Mesothelial cell of epicardium (in vitro differentiated cells): ENCODE data around the gene STK32A. TPM values are rescaled to one million over a fixed set of nuclear protein-coding genes. Genes with fewer than 3 reads are reported as not detected.

Source experiments
- DNase-seq, 2 experiments: peaks; one replicate each; pipeline ENCODE4 v3.0.0; 2021; ENCODE audit warnings: low spot score in 2 of 2; ENCODE audit not compliant: unreplicated experiment in 2 of 2
- H3K27ac Mint-ChIP-seq: 2 replicates; pipeline ENCODE4 v1.8.0; 2021; ENCODE audit warnings: mixed read lengths
- H3K27me3 Mint-ChIP-seq: 2 replicates; pipeline ENCODE4 v1.8.0; 2021; ENCODE audit warnings: low read depth, mixed read lengths
- H3K36me3 Mint-ChIP-seq: 2 replicates; pipeline ENCODE4 v1.8.0; 2021; ENCODE audit warnings: mixed read lengths
- H3K4me1 Mint-ChIP-seq: 2 replicates; pipeline ENCODE4 v1.8.0; 2021; ENCODE audit warnings: mixed read lengths
- H3K4me3 Mint-ChIP-seq: 2 replicates; pipeline ENCODE4 v1.8.0; 2021; ENCODE audit warnings: mild to moderate bottlenecking, moderate library complexity, mixed read lengths
- H3K9me3 Mint-ChIP-seq: 2 replicates; pipeline ENCODE4 v1.8.0; 2021; ENCODE audit warnings: mixed read lengths
- CTCF ChIP-seq: fragments of 200-600 bp; sonication (generic); IDR thresholded peaks from one replicate; pipeline ENCODE4 v1.5.0; 2021; ENCODE audit warnings: antibody characterized with exemption; ENCODE audit not compliant: unreplicated experiment
- total RNA-seq: library from RNA; stranded (reverse); gene quantifications from 3 replicates; pipeline ENCODE4 v1.2.1, GENCODE V29; 2021

Gene STK32A
- 3.3 to 6.3 TPM (median 3.5 TPM) in 3 replicates for total RNA-seq

- DNase-seq, result peak; percentile 37 to 63
- Mint-ChIP-seq H3K27me3 (peaks cover 71% of the 10 kb centered on the region), H3K36me3 (no peaks in the 10 kb centered on the region), H3K27ac (no peak within 1 kb of the TSS), H3K9me3 (peaks cover 6% of the 10 kb centered on the region), H3K4me1 (peaks cover 5% of the 10 kb centered on the region), H3K4me3 (peak within 1 kb of the TSS; percentile 69)
- no peak for TF ChIP-seq CTCF
Measured at GRCh38 chr5:147234825-147235635, at the start of gene STK32A. STK32A (plus strand) TSS chr5:147235026; CDS start chr5:147239635, 4,609 bp downstream.

- no peak for TF ChIP-seq CTCF
- H3K4me3 Mint-ChIP-seq, result no peak overlapping the region
- peaks cover 18% of the 10 kb centered on the region for H3K4me1 Mint-ChIP-seq
- H3K27me3 Mint-ChIP-seq, result no peaks in the 10 kb centered on the region
- no peaks in the 10 kb centered on the region for H3K36me3 Mint-ChIP-seq
- DNase-seq, result no peak
- peak overlapping the region; percentile 86 for H3K27ac Mint-ChIP-seq
- H3K9me3 Mint-ChIP-seq, result no peaks in the 10 kb centered on the region
Measured at GRCh38 chr5:147187099-147187540, 47.7 kb upstream of the STK32A start.

GRCh38 chr5:147188200-147189108, 46.4 kb upstream of the STK32A start:
- Mint-ChIP-seq H3K9me3 (no peaks in the 10 kb centered on the region), H3K4me3 (peak overlapping the region; percentile 23), H3K27ac (peak overlapping the region; percentile 60), H3K27me3 (no peaks in the 10 kb centered on the region), H3K36me3 (no peaks in the 10 kb centered on the region), H3K4me1 (peaks cover 18% of the 10 kb centered on the region)
- peak; percentile 97 for TF ChIP-seq CTCF
- peak; percentile 20 to 56 for DNase-seq

- Mint-ChIP-seq H3K4me3 (no peak overlapping the region), H3K4me1 (peaks cover 18% of the 10 kb centered on the region), H3K27me3 (no peaks in the 10 kb centered on the region), H3K9me3 (no peaks in the 10 kb centered on the region), H3K27ac (no peak overlapping the region), H3K36me3 (no peaks in the 10 kb centered on the region)
- DNase-seq, result no peak
- TF ChIP-seq CTCF, result peak; percentile 16
Measured at GRCh38 chr5:147189109-147189424, 45.8 kb upstream of the STK32A start.

- no peaks in the 10 kb centered on the region for H3K27me3 Mint-ChIP-seq
- H3K27ac Mint-ChIP-seq, result no peak overlapping the region
- H3K36me3 Mint-ChIP-seq, result no peaks in the 10 kb centered on the region
- no peak for DNase-seq
- no peak overlapping the region for H3K4me3 Mint-ChIP-seq
- H3K4me1 Mint-ChIP-seq, result peaks cover 18% of the 10 kb centered on the region
- TF ChIP-seq CTCF, result no peak
- no peaks in the 10 kb centered on the region for H3K9me3 Mint-ChIP-seq
Measured at GRCh38 chr5:147190331-147190730, 44.5 kb upstream of the STK32A start.
